Activated CD8-positive, alpha-beta T cell treated with anti-CD3 and anti-CD28 coated beads, Interleukin-2, amount 10 ng/mL, durations not matched to agents 7 days and 5 days (primary cell): ENCODE results near the gene SSR1. TPM values are rescaled to one million over a fixed set of nuclear protein-coding genes. Genes with fewer than 3 reads are reported as not detected.

Experiments used
- ATAC-seq: fragments of 150-1000 bp; cut with Tn5 transposase; one replicate; pipeline ENCODE4 v1.10.0; 2021; ENCODE audit warnings: moderate library complexity
- CTCF ChIA-PET: fragments of 350-600 bp; sonication (Branson Sonifier 250); formaldehyde crosslinking; loops from one replicate; lab custom pipeline; 2021; ENCODE audit warnings: antibody characterized with exemption; lab: Charles Lee
- POLR2A ChIA-PET: fragments of 350-600 bp; sonication (Branson Sonifier 250); formaldehyde crosslinking; loops from one replicate; lab custom pipeline; 2021; ENCODE audit warnings: antibody characterized with exemption; lab: Charles Lee
- DNase-seq: peaks from one replicate; pipeline ENCODE4 v3.0.0-alpha.2; 2020
- H3K27ac Mint-ChIP-seq: one replicate; pipeline ENCODE4 v1.8.0; 2021; ENCODE audit warnings: mild to moderate bottlenecking, mixed read lengths
- H3K27me3 Mint-ChIP-seq: one replicate; pipeline ENCODE4 v1.8.0; 2021; ENCODE audit warnings: low read depth, mixed read lengths
- H3K36me3 Mint-ChIP-seq: one replicate; pipeline ENCODE4 v1.8.0; 2021; ENCODE audit warnings: low read depth, mixed read lengths
- H3K4me1 Mint-ChIP-seq: one replicate; pipeline ENCODE4 v1.8.0; 2021; ENCODE audit warnings: low read depth, mixed read lengths
- H3K4me3 Mint-ChIP-seq: one replicate; pipeline ENCODE4 v1.8.0; 2021; ENCODE audit warnings: mild to moderate bottlenecking, mixed read lengths
- H3K9me3 Mint-ChIP-seq: one replicate; pipeline ENCODE4 v1.8.0; 2022; ENCODE audit warnings: mixed read lengths; ENCODE audit not compliant: insufficient read depth
- total RNA-seq, 2 experiments: library from RNA; stranded (reverse); gene quantifications; one replicate each; pipeline ENCODE4 v1.2.3, GENCODE V29; 2021

Gene SSR1
- total RNA-seq, 2 experiments from 2014 or later: 122 to 130 TPM

GRCh38 chr6:7254980-7255835 is 57.8 kb downstream of the SSR1 start:
- Mint-ChIP-seq H3K4me1 (peaks cover under 1% of the 10 kb centered on the region), H3K9me3 (no peaks in the 10 kb centered on the region), H3K27me3 (peaks cover 8% of the 10 kb centered on the region), H3K4me3 (no peak overlapping the region), H3K27ac (no peak overlapping the region), H3K36me3 (peaks cover 4% of the 10 kb centered on the region)
- CTCF ChIA-PET: no interaction called here
- ATAC-seq (no peak), DNase-seq (no peak)
- POLR2A ChIA-PET: no interaction called here

DNA sequence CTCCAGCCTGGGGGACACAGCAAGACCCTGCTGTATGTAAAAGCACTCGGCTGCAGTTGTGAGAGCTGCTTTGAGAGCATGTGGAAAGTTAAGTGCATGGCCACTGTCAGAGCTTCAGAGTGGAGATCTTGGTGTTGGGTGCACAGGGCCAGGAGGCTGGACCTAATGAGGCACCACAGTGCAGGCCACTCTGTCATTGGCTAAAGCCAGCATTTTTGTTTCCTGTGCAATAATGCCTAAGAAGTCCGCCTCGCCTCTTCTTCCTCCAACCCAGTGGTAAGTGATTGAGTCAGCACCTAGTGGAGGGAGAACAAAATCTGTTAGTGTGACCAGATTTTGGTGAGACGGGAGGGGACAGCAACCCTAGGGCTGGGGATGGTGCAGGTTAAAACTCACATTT is 60.6 kb downstream of the SSR1 start:
- CTCF ChIA-PET: interaction anchor here (0.7 to 1.7 kb wide), 2 partner anchors 9 to 556 kb away, joined by 4 to 5 read pairs; no protein-coding TSS in a partner anchor
- no peak for ATAC-seq
- Mint-ChIP-seq H3K36me3 (peaks cover 13% of the 10 kb centered on the region), H3K9me3 (no peaks in the 10 kb centered on the region), H3K27me3 (no peaks in the 10 kb centered on the region), H3K27ac (no peak overlapping the region), H3K4me3 (no peak overlapping the region), H3K4me1 (no peaks in the 10 kb centered on the region)
- DNase-seq: no peak
- POLR2A ChIA-PET: no interaction called here

- ATAC-seq: no peak
- Mint-ChIP-seq H3K4me3 (no peak overlapping the region), H3K4me1 (no peaks in the 10 kb centered on the region), H3K36me3 (peaks cover 14% of the 10 kb centered on the region), H3K9me3 (no peaks in the 10 kb centered on the region), H3K27me3 (no peaks in the 10 kb centered on the region), H3K27ac (no peak overlapping the region)
- POLR2A ChIA-PET: no interaction called here
- no peak for DNase-seq
- CTCF ChIA-PET: interaction anchor here (0.7 to 1.7 kb wide), 2 partner anchors 8 to 555 kb away, joined by 4 to 5 read pairs; no protein-coding TSS in a partner anchor
These were observed 61.2 kb downstream of the SSR1 start for GRCh38 chr6:7251646-7252260.

- DNase-seq (no peak), ATAC-seq (no peak)
- CTCF ChIA-PET: interaction anchor here (1.2 to 1.7 kb wide), 2 partner anchors 7 to 574 kb away, joined by 3 to 5 read pairs; no protein-coding TSS in a partner anchor
- Mint-ChIP-seq H3K27me3 (no peaks in the 10 kb centered on the region), H3K36me3 (peaks cover 16% of the 10 kb centered on the region), H3K27ac (no peak overlapping the region), H3K4me1 (no peaks in the 10 kb centered on the region), H3K9me3 (no peaks in the 10 kb centered on the region), H3K4me3 (no peak overlapping the region)
- POLR2A ChIA-PET: no interaction called here
These were observed 62.2 kb downstream of the SSR1 start for GRCh38 chr6:7250812-7251211.

- Mint-ChIP-seq H3K27ac (no peak overlapping the region), H3K27me3 (no peaks in the 10 kb centered on the region), H3K36me3 (peaks cover 20% of the 10 kb centered on the region), H3K9me3 (no peaks in the 10 kb centered on the region), H3K4me3 (no peak overlapping the region), H3K4me1 (no peaks in the 10 kb centered on the region)
- DNase-seq: no peak
- no peak for ATAC-seq
- ChIA-PET CTCF (interaction anchor here (0.6 to 1.2 kb wide), 2 partner anchors 11 to 573 kb away, joined by 3 read pairs; no protein-coding TSS in a partner anchor), POLR2A (no interaction called here)
These were observed 62.9 kb downstream of the SSR1 start for GRCh38 chr6:7249946-7250643.

- Mint-ChIP-seq H3K27me3 (no peaks in the 10 kb centered on the region), H3K27ac (no peak overlapping the region), H3K9me3 (no peaks in the 10 kb centered on the region), H3K4me1 (no peaks in the 10 kb centered on the region), H3K4me3 (no peak overlapping the region), H3K36me3 (peaks cover 20% of the 10 kb centered on the region)
- ATAC-seq (no peak), DNase-seq (no peak)
- CTCF ChIA-PET: interaction anchor here (0.6 kb wide), 1 partner anchor 10 kb away, joined by 3 read pairs; no protein-coding TSS in a partner anchor
- POLR2A ChIA-PET: no interaction called here
These were observed 63.6 kb downstream of the SSR1 start for GRCh38 chr6:7249391-7249790.

- Mint-ChIP-seq H3K27ac (no peak overlapping the region), H3K27me3 (no peaks in the 10 kb centered on the region), H3K36me3 (peaks cover 20% of the 10 kb centered on the region), H3K4me3 (no peak overlapping the region), H3K9me3 (no peaks in the 10 kb centered on the region), H3K4me1 (peaks cover 6% of the 10 kb centered on the region)
- ATAC-seq (no peak), DNase-seq (no peak)
- ChIA-PET CTCF (no interaction called here), POLR2A (interaction anchor here (0.6 kb wide), 1 partner anchor 192 kb away, joined by 3 read pairs; no protein-coding TSS in a partner anchor)
These were observed 65.2 kb downstream of the SSR1 start for GRCh38 chr6:7247828-7248227.

GRCh38 chr6:7247179-7247456 is 65.9 kb downstream of the SSR1 start:
- Mint-ChIP-seq H3K4me3 (no peak overlapping the region), H3K27me3 (no peaks in the 10 kb centered on the region), H3K4me1 (peaks cover 9% of the 10 kb centered on the region), H3K9me3 (no peaks in the 10 kb centered on the region), H3K36me3 (peaks cover 20% of the 10 kb centered on the region), H3K27ac (no peak overlapping the region)
- ATAC-seq: no peak
- no peak for DNase-seq
- ChIA-PET CTCF (no interaction called here), POLR2A (interaction anchor here (0.6 kb wide), 1 partner anchor 192 kb away, joined by 3 read pairs; no protein-coding TSS in a partner anchor)

DNA sequence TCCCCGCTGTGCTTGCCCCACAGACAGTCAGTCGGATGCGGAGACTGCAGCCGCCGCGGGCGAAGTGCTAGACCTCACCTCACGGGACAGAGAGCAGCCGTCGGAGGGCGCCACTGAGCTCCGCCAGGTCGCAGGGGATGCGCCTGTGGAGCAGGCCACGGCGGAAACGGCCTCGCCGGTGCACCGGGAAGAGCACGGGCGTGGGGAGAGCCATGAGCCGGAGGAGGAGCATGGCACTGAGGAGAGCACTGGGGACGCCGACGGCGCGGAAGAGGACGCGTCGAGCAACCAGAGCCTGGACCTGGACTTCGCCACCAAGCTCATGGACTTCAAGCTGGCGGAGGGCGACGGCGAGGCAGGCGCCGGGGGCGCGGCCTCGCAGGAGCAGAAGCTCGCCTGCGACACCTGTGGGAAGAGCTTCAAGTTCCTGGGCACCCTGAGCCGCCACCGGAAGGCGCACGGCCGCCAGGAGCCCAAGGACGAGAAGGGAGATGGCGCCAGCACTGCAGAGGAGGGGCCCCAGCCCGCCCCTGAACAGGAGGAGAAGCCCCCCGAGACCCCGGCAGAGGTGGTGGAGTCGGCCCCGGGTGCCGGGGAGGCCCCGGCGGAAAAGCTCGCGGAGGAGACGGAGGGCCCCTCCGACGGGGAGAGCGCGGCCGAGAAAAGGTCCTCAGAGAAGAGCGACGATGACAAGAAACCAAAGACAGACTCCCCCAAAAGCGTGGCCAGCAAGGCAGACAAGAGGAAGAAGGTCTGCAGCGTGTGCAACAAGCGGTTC is 66.4 kb downstream of the SSR1 start:
- DNase-seq (no peak), ATAC-seq (no peak)
- Mint-ChIP-seq H3K4me3 (no peak overlapping the region), H3K27me3 (no peaks in the 10 kb centered on the region), H3K36me3 (peaks cover 20% of the 10 kb centered on the region), H3K27ac (no peak overlapping the region), H3K9me3 (no peaks in the 10 kb centered on the region), H3K4me1 (peaks cover 13% of the 10 kb centered on the region)
- ChIA-PET CTCF (no interaction called here), POLR2A (no interaction called here)

DNA sequence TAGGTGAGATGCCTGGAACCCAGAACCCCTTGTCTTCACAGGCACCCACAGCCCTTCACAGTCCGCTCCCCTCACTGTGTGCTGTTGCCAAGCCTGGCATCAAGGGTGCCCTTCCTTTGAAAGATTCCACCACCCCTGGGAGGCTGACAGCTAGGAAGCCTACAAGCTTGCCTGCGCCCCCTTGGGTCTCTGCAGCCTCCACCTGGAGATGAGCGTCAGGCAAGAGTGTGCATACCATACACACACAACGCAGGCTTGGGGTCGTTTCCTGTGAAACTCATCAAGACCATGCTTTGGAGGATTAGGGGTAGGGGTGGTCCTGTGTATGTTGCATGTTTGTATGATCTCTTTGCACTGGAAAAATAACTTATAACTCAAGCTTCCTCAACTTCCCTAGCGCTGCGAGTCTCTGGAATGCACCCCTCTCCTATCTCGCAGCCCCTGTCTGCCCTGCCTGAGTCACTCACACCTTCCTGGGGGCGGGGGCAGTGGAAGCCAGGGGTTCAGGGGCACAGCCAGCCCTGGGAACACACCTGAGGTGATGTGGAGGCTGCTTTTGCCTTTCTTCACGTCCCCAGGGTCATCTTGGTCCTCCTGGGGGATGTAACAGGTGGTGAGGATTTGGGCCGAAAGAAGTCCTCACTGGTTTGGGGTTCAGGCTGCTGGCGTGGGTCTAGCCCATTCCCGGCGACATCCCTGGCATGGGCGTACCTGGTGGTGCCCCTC is 67.2 kb downstream of the SSR1 start:
- Mint-ChIP-seq H3K27ac (no peak overlapping the region), H3K4me3 (no peak overlapping the region), H3K36me3 (peaks cover 18% of the 10 kb centered on the region), H3K9me3 (no peaks in the 10 kb centered on the region), H3K4me1 (peaks cover 13% of the 10 kb centered on the region), H3K27me3 (no peaks in the 10 kb centered on the region)
- CTCF ChIA-PET: interaction anchor here (1.4 kb wide), 1 partner anchor 549 kb away, joined by 4 read pairs; no protein-coding TSS in a partner anchor
- no peak for DNase-seq
- no peak for ATAC-seq
- POLR2A ChIA-PET: no interaction called here
